SH-SY5Y (cell line): ENCODE measurements around the gene CLDN9.

ENCODE experiments used
- GATA2 ChIP-seq: IDR thresholded peaks from 2 replicates; pipeline ENCODE4 v1.6.1; 2011; ENCODE audit warnings: mild to moderate bottlenecking, low read depth, low read length
- GATA3 ChIP-seq: IDR thresholded peaks from 2 replicates; pipeline ENCODE4 v1.6.1; 2011; ENCODE audit warnings: low read depth, mild to moderate bottlenecking, low read length, moderate library complexity

The CLDN9 gene

GRCh38 chr16:3025032-3026002 is 12.6 kb downstream of the CLDN9 start:
- TF ChIP-seq GATA3: no peak
- no peak for TF ChIP-seq GATA2

GRCh38 chr16:3026003-3026378 is 13.3 kb downstream of the CLDN9 start:
- no peak for TF ChIP-seq GATA3
- no peak for TF ChIP-seq GATA2

GRCh38 chr16:3026609-3027488 is 14.1 kb downstream of the CLDN9 start:
- no peak for TF ChIP-seq GATA3
- TF ChIP-seq GATA2: no peak

GRCh38 chr16:3027489-3027795 is 14.7 kb downstream of the CLDN9 start:
- TF ChIP-seq GATA3 (no peak), GATA2 (no peak)

- TF ChIP-seq GATA2: no peak
- TF ChIP-seq GATA3: no peak
These were observed 15.4 kb downstream of the CLDN9 start for GRCh38 chr16:3027983-3028715.

- TF ChIP-seq GATA2 (no peak), GATA3 (no peak)
These were observed 16.1 kb downstream of the CLDN9 start for GRCh38 chr16:3028716-3029319.

- no peak for TF ChIP-seq GATA3
- no peak for TF ChIP-seq GATA2
These were observed 16.9 kb downstream of the CLDN9 start for GRCh38 chr16:3029491-3030221.

GRCh38 chr16:3030222-3031212 is 17.8 kb downstream of the CLDN9 start:
- no peak for TF ChIP-seq GATA3
- TF ChIP-seq GATA2: no peak

GRCh38 chr16:3032624-3033023 is 19.9 kb downstream of the CLDN9 start:
- TF ChIP-seq GATA2: no peak
- TF ChIP-seq GATA3: no peak

- TF ChIP-seq GATA3 (no peak), GATA2 (no peak)
These were observed 22.7 kb downstream of the CLDN9 start for GRCh38 chr16:3035289-3035971.

GRCh38 chr16:3035972-3036725 is 23.4 kb downstream of the CLDN9 start:
- TF ChIP-seq GATA2 (no peak), GATA3 (no peak)
